WTC11 (cell line): Measurements from ENCODE around the gene SPPL2B.

Source experiments
- CBFB ChIP-seq: sonication (generic); formaldehyde crosslinking; IDR thresholded peaks from 2 replicates; pipeline ENCODE4 v1.8.1; 2022; ENCODE audit warnings: mild to moderate bottlenecking, low read depth, missing genetic modification reagents
- ELF4 ChIP-seq: sonication (generic); formaldehyde crosslinking; IDR thresholded peaks from 2 replicates; pipeline ENCODE4 v1.8.1; 2022; ENCODE audit warnings: low read depth, mild to moderate bottlenecking, moderate library complexity, missing genetic modification reagents
- ESRRA ChIP-seq: sonication (generic); formaldehyde crosslinking; IDR thresholded peaks from 2 replicates; pipeline ENCODE4 v1.8.1; 2022; ENCODE audit warnings: mild to moderate bottlenecking, missing genetic modification reagents, borderline replicate concordance
- TF ChIP-seq, protein P1 (sequence below): fragments of 200-600 bp; IDR thresholded peaks from 2 replicates; pipeline ENCODE4 v1.8.0; 2022; ENCODE audit warnings: antibody characterized with exemption

DNA sequence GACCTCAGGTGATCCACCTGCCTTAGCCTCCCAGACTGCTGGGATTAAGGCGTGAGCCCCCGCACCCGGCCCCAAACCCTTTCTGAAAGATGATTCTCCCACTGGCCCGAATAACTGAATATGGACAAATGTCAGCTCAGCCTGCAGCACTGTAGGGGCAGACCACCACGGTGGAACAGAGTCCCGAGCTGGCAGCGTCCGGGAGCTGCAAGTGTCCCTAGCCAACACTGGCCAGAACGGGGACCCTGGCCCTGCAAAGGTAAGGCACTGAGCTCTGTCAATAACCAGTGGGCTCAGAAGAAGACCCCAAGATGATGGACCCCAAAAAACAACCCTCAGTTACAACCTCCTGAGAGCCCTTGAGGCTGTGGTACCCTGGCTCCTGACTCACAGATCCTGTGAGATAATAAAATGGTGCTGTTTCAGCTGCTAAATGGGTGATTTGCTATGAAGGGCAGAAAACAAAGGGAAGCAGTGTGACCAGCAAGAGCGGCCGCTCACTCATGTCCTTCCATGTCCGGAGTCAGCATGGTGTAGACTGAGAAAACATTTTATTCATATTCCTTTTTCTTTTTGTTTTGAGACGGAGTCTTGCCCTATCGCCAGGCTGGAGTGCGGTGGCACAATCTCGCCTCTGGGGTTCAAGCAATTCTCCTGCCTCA is 1.7 kb upstream of the SPPL2B start:
- no peak for TF ChIP-seq ELF4 (CRISPR knock-in tag)
- TF ChIP-seq, protein P1, sequence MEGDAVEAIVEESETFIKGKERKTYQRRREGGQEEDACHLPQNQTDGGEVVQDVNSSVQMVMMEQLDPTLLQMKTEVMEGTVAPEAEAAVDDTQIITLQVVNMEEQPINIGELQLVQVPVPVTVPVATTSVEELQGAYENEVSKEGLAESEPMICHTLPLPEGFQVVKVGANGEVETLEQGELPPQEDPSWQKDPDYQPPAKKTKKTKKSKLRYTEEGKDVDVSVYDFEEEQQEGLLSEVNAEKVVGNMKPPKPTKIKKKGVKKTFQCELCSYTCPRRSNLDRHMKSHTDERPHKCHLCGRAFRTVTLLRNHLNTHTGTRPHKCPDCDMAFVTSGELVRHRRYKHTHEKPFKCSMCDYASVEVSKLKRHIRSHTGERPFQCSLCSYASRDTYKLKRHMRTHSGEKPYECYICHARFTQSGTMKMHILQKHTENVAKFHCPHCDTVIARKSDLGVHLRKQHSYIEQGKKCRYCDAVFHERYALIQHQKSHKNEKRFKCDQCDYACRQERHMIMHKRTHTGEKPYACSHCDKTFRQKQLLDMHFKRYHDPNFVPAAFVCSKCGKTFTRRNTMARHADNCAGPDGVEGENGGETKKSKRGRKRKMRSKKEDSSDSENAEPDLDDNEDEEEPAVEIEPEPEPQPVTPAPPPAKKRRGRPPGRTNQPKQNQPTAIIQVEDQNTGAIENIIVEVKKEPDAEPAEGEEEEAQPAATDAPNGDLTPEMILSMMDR: no peak
- no peak for TF ChIP-seq CBFB
- TF ChIP-seq ESRRA (CRISPR knock-in tag): no peak
